GM18505 (cell line): Measurements from ENCODE around the gene PCDH17.

ENCODE experiments used
- ATAC-seq: cut with Tn5 transposase; IDR thresholded peaks from one replicate; pipeline ENCODE4 v1.9.1; 2021; ENCODE audit not compliant: unreplicated experiment
- POLR2A ChIP-seq: IDR thresholded peaks from 4 replicates; pipeline ENCODE4 v1.6.1; 2011; ENCODE audit warnings: borderline replicate concordance; ENCODE audit not compliant: insufficient read depth, insufficient read length; ENCODE audit errors: extremely low read depth

PCDH17 gene

GRCh38 chr13:57724486-57725272 lies 93.1 kb downstream of the PCDH17 start:
- no peak for ATAC-seq
- TF ChIP-seq POLR2A: no peak

- TF ChIP-seq POLR2A: no peak
- ATAC-seq: no peak
Measured at GRCh38 chr13:57725480-57725879, 93.9 kb downstream of the PCDH17 start.

GRCh38 chr13:57726981-57727380 lies 95.4 kb downstream of the PCDH17 start:
- ATAC-seq: no peak
- TF ChIP-seq POLR2A: no peak

DNA sequence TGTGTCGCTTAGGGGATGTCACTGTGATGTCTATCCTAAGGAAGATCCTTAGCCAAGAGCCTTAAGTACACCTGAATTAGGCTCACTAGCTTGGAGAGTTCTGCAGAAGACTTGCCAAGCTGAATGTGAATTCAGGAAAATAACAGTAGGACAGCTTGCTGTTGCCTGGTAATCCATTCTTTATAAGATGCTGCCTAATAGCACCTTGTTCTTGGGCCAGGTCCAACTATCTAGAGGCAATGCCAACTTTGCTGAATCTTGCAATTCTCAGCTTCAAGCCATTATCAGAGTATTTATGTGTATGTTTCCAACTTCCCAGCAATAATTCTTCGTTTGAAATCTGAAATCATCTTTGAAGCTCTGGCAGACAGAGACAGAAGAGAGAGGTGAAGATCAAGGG lies 102.8 kb downstream of the PCDH17 start:
- TF ChIP-seq POLR2A: no peak
- no peak for ATAC-seq

DNA sequence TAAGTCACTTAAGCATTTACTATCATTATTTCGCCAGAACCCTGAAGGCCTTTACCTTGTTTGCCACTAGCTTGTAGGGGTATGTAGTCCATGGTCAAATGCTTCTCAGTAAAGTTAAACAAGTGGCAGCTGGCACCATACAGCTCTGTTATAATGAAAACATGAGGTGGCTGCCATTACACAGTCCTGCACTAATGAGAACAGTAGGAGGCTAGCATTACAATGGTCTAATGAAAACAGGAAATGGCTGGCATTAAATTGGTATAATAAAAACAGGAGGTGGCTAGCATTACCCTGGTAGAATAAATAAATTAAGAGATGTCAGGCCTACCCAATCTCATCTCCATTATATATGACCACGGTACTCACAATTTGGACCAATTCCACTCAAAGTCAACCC lies 107.5 kb downstream of the PCDH17 start:
- ATAC-seq: no peak
- no peak for TF ChIP-seq POLR2A

DNA sequence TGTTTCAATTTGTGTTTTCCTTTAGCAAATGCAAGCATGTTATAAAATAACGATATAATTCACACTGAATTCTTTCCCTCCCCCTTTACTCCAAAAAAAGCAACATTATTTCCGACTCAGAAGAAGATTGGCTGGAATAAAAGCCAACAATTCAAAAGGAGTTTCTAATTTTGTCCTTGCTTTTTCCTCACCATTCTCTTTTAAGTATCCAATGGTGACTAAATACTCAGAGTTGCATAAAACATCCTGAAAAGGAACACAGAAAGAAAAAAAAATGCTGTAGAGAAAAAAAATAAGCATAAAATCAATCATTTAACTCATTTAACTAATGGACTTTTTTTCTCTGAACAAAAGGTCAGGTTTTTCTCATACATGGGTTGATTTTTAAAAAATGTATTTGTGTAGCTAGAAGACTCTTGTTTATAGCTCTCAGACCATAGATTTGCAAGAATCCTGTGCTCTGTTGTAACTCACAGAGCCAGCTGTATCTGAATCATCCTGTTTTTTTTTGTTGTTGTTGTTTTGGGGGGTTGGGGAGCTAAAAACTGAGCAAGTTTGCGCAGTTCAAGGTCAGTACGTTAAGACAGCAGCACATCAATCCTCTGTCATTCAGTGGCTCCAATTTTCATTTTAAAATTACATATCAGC lies 108.1 kb downstream of the PCDH17 start:
- ATAC-seq: no peak
- TF ChIP-seq POLR2A: no peak

DNA sequence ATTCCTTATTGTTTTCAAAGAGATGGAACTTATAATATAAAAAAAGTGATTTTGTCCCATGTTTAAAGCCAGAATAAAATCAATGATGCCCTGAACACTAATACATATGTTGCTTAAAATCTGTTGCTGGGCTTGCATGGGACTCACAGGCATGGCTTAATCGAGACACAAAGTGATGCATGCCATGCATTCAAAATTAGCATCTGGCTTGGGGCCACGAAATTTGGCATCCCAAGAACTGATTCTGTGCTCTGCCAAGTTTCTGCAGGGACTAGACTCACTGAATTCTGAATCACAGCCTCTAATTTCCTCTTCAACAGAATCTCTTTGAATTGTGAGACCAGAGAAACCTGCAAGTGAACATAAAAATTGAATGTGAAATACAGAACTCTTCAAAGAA lies 109.2 kb downstream of the PCDH17 start:
- TF ChIP-seq POLR2A: no peak
- no peak for ATAC-seq

DNA sequence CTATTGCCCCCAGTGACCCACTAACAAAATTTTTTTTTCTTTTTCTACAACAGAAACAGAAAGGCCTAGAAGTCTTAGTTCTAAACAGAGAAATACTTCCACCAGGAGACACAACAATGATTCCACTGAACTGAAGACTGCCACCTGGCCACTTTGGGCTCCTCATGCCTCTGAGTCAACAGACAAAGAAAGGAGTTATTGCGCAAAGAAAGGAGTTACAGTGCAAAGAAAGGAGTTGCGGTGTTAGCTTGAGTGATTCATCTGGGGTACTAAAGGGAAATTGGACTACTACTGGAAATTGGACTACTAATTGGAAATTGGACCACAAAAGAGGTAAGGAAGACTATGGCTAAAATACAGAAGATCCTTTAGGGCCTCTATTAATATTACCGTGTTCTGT lies 116.6 kb downstream of the PCDH17 start:
- ATAC-seq: no peak
- TF ChIP-seq POLR2A: no peak

GRCh38 chr13:57760951-57761350 lies 129.4 kb downstream of the PCDH17 start:
- no peak for TF ChIP-seq POLR2A
- no peak for ATAC-seq

DNA sequence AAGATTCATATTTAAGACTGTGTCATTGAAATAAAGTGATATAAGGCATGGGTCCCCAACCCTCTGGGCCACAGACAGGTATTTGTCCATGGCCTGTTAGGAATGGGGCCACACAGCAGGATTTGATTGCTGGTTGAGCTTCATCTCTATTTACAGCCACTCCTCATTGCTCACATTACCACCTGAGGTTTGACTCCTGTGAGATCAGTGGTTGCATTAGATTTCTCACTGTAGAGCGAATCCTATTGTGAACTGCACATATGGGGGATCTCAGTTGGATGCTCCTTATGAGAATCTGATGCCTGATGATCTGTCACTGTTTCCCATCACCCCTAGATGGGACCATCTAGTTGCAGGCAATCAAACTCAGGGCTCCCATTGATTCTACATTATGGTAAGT lies 132.1 kb downstream of the PCDH17 start:
- no peak for ATAC-seq
- no peak for TF ChIP-seq POLR2A
